Activated CD4-positive, alpha-beta T cell treated with anti-CD3 and anti-CD28 coated beads, Interleukin-2, Interleukin-4, amounts not matched to agents 100 ng/mL and 50 ng/mL, durations not matched to agents 16 hours and 8 hours (primary cell): Measurements from ENCODE around the gene AKR1C4.
A peak's percentile ranks its signal among the peaks of the same experiment; 100 is the strongest.
"Not testable (repeated sequence)": the region's sequence is repeated elsewhere in the genome, so short reads cannot be mapped to it uniquely, and the experiment has no call there.

Source experiments
- DNase-seq: peaks from one replicate; pipeline ENCODE4 v3.0.0-alpha.2; 2020; ENCODE audit warnings: low spot score

The AKR1C4 gene

DNA sequence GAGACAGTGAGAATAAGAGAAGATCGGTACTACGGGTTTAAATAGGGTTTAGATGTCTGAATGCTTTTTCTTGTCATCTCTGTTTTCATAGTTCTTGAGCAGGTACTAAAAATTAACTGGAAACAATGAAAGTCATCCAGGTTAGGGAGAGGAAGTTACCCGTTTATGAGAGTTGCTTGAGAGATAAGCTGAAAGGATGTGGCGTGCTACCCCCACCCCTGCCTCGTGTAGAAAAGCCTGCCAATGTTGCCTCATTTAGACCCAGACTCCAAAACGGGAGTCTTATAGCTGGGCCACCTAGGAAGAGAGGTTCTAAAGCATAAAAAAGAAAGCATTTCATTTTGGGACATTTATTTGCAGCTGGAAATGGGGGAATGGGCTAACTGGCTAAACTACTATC lies 10.2 kb downstream of the AKR1C4 start:
- DNase-seq: no peak

DNA sequence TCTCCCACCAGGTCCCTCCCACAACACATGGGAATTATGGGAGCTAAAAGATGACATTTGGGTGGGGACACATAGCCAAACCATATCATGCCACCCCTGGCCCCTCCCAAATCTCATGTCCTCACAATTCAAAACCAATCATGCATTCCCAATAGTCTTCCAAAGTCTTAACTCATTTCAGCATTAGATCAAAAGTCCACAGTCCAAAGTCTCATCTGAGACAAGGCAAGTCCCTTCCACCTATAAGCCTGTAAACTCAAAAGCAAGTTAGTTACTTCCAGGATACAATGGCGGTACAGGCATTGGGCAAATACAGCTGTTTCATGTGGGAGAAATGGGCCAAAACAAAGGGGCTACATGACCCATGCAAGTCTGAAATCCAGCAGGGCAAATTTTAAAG lies 13.1 kb downstream of the AKR1C4 start:
- not testable (repeated sequence) for DNase-seq

DNA sequence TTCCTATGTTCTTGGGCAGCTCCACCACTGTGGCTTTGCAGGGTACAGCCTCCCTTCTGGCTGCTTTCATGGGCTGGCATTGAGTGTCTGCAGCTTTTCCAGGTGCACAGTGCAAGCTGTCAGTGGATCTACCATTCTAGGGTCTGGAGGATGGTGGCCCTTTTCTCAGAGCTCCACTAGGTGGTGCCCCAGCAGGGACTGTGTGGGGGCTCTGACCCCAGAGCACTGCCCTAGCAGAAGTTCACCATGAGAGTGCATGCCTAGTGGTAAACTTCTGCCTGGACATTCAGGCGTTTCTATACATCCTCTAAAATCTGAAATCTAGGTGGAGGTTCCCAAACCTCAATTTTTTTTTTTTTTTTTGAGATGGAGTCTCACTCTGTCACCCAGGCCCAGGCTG lies 13.6 kb downstream of the AKR1C4 start:
- peak; percentile 5 for DNase-seq

DNA sequence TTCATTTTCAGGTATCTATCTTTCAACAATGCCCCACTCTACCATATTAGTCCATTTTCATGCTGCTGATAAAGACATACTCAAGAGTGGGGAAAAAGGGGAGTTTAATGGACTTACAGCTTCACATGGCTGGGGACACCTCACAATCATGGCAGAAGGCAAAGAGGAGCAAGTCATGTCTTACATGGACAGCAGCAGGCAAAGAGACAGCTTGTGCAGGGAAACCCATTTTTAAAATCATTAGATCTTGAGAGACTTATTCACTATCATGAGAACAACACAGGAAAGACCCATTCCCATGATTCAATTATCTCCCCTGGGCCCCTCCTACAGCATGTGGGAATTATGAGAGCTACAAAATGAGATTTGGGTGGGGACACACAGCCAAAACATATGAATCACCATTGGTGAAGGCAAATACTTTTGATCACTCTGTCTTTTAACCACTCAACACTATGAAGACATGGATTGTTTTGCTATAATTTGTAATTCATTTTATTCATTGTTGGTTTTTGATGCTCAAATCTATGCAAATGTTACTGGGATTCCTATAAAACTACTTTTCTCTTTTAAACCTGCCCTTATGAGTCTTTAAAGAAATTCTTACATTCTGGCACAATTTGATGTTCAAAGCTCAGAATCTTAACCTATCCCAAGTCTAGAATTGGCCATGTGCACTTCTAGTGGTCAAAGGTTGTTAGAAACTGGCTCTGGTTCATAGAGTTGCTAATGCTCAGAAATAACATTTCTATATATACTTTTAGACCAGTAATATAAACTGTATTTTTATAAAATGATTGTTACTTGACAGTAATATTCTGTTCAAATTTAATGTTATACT lies 15.3 kb downstream of the AKR1C4 start:
- DNase-seq: no peak

DNA sequence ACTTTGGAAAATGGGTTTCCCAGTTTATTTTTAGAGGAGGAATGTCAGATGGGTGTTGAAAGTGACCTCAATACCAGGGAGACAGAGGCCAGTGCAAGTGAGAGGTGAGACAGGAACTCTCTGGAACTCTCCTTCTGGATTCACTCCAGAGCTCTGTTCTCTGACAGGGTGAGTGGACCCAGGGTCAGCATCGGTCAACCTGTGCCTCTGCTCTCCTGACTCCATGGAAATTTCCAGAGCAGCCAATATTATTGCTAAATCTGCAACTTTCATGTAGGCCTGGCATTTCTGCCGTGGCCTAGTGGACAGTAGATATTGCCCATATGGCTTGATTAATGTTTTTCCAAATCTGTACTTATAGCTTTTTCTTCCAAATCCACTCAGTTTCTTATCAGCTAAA lies 20.2 kb downstream of the AKR1C4 start:
- DNase-seq: no peak

DNA sequence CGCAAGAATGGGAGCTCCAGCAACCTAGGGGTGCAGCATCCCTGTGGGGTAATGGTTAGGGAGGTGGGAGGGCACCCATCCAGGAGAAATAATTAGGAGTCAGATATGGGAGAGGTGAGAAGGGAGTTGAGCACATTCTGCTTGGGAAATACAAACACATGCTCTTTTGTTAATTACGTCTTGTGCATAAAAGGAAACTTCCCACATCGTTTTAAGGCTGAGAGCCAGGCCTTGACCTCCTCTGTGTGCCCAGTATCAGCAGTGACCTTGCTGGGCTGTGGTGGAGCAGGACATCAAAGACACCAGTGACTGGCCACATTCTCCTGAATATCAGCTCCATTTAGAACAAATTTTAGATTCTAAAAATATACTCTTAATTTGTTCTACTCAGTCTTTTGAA lies 22.6 kb downstream of the AKR1C4 start:
- no peak for DNase-seq

DNA sequence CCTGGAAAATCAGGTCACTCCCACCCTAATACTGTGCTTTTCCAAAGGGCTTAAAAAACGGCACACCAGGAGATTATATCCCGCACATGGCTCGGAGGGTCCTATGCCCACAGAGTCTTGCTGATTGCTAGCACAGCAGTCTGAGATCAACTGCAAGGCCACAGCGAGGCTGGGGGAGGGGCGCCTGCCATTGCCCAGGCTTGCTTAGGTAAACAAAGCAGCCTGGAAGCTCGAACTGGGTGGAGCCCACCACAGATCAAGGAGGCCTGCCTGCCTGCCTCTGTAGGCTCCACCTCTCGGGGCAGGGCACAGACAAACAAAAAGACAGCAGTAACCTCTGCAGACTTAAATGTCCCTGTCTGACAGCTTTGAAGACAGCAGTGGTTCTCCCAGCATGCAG lies 26.3 kb downstream of the AKR1C4 start:
- DNase-seq: not testable (repeated sequence)

DNA sequence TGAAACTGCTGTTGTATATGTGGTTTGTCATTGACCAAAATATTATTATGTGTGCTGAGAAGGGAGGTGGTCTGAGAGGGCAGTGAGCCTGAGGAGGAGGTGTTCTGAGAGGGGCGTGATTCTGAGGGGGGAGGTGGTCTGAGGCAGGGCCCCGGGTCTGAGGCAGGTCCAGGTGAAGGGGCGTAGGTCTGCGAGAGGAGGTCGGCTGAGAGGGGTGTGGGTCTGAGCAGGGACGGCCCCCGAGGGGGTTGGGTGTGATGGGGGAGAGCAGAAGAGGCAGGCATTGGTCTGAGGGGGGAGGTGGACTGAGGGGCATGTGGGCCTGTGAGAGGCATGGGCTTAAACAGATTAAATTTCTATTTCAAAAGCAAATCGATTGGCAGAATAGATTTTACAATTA lies 32.4 kb downstream of the AKR1C4 start:
- DNase-seq: no peak

DNA sequence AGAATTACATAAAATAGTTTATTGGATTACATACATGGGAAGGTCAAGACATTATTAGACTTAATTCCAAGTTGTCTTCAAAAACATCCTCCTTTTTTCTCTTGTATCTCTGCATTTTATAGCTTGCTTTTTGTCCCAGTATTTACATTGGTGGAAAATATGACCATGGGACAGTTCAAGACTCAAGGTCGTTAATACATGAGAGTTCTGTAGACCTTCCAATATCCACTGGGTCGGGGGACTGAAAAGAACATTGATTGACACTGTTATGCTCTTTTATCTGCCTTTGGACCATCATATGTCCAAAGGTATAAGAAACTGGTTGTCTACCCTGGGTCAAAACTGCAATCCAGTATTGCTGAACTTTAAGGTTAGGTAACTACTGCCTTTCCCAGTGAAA lies 36.7 kb downstream of the AKR1C4 start:
- DNase-seq: no peak

DNA sequence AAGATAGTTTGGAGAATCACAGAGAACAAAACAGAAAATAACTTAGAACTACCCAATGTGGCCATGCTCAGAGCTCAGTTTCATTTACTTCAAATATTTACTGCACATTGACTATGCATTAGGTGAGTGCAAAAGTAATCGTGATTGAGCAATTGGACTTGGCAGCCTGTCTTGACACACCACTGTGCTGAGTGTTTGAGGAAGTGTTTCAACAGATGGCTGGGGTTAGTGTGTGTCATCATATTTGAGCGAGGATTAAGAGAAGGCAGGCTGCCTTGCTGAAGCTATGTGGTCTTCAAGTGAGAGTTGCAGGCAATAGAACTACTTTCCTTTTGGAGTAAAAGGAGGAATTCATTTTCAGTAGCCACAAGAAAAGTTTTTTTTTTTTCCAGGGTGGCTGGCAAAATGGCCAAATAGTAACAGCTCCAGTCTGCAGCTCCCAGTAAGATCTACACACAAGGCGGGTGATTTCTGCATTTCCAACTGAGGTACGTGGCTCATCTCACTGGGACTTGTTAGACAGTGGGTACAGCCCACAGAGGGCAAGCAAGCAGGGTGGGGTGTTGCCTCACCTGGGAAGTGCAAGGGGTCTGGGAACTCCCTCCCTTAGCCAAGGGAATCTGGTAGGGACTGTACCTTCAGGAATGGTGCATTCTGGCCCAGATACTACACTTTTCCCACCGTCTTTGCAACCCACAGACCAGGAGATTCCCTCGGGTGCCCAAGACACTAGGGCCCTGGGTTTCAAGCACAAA lies 37.6 kb downstream of the AKR1C4 start:
- no peak for DNase-seq

DNA sequence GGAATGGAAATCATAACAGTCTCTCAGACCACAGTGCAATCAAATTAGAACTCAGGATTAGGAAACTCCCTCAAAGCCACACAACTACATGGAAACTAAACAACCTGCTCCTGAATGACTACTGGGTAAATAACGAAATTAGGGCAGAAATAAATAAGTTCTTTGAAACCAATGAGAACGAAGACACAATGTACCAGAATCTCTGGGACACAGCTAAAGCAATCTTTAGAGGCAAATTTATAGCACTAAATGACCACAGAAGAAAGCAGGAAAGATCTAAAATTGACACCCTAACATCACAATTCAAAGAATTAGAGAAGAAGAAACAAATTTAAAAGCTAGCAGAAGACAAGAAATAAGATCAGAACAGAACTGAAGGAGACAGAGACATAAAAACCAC lies 40.9 kb downstream of the AKR1C4 start:
- not testable (repeated sequence) for DNase-seq

DNA sequence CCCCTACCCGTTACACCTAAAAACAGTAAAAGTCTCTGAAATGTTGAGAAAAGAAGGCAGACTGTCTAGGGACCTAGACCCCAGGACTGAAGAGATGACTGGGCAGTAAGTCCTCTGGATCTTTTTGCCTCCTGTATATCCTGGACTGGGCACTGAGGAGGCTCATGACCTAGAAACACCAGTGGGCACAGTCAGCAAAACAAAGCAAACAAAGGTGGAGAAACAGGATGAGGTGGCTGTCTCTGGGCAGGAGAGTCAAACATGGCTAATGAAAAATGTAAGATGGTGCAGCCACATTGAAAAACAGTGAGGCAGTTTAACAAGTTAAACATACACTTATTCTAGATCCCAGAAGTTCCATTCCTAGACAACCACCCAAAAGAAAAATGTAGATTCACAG lies 45.9 kb downstream of the AKR1C4 start:
- no peak for DNase-seq

DNA sequence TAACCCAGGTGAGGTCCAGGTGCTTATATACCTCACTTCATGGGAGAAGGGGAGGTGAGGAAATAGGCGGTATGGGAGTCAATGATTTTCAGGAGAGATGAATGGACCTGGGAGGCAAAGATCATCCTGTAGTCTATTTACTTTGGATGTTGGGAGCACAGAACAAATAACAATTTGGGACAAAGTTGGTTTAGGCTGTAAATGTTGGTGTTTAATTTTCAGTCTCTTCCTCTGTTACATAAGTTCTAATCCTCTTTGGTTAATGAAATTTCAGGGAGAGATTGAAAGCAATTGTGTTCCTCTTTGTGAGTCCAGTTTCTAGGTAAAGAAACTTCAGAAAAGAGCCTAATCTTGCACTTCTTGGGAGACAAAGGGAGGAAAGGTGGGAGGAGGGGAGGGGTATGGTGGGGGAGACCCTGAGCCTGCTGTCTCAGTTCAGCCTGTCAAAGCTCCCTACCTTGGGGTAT lies 46.9 kb downstream of the AKR1C4 start:
- DNase-seq: no peak

DNA sequence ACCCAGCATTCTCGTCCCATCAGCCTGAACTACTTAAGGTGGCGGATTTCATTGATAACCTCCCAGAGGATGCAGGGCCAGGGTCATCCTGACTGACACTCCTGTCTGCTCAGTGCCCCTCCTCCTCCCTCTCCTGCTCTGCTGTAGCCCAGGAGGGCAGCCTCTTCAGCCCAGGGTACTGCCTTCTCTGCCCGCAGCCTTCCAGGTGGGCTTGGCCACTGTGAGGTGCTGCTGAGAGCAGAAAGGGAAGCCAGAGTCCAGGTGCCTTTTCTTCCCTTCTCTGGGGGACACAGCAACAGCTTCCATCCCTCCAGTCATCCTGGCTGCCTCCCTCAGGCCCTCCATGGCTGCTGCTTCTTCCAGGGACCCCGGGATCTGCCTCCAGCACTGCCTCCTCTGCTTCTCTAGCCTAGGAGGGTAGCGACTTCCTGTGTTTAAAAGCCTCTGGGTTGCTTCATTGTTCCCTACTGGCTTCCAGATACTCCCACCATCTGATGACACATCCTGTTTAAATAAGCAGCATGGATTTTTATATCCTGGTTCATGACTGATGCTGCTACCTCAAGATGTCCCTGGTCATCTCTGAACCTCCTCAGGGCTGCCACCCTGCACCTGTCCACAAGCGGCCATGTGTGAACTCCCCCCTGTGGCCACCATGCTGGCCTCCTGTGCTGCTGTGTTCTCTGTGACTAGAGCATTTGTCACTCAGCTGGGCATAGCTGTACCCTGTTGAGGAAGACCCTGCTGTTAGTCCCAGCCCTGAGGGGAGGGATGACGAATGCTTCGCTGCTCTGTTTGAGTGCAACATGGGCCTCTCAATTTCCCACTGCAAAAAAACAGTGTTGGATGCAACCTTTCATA lies 55.8 kb downstream of the AKR1C4 start:
- DNase-seq: no peak

DNA sequence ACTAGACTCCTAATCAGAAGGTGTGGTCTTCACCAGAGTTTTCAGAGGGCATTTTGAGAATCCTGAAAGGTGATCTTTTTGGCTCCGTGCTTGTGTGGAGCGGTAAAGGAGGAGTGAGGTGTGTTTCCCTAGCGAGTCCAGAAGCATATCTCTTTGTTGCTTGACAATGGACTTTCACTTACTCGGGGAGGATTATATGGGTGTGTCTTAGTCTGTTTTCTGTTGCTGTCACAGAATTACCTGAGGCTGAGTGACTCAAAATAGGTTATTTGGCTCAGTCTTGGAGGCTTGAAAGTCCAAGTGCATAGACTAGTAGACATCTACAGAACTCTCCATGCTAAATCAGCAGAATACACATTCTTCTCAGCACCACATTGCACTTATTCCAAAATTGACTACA lies 57.9 kb downstream of the AKR1C4 start:
- no peak for DNase-seq

DNA sequence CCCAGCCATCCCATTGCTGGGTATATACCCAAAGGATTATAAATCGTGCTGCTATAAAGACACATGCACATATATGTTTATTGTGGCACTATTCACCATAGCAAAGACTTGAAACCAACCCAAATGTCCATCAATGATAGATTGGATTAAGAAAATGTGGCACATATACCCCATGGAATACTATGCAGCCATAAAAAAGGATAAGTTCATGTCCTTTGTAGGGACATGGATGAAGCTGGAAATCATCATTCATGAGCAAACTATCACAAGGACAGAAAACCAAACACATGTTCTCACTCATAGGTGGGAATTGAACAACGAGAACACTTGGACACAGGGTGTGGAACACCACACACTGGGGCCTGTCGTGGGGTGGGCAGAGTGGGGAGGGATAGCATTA lies 61.1 kb downstream of the AKR1C4 start:
- not testable (repeated sequence) for DNase-seq

DNA sequence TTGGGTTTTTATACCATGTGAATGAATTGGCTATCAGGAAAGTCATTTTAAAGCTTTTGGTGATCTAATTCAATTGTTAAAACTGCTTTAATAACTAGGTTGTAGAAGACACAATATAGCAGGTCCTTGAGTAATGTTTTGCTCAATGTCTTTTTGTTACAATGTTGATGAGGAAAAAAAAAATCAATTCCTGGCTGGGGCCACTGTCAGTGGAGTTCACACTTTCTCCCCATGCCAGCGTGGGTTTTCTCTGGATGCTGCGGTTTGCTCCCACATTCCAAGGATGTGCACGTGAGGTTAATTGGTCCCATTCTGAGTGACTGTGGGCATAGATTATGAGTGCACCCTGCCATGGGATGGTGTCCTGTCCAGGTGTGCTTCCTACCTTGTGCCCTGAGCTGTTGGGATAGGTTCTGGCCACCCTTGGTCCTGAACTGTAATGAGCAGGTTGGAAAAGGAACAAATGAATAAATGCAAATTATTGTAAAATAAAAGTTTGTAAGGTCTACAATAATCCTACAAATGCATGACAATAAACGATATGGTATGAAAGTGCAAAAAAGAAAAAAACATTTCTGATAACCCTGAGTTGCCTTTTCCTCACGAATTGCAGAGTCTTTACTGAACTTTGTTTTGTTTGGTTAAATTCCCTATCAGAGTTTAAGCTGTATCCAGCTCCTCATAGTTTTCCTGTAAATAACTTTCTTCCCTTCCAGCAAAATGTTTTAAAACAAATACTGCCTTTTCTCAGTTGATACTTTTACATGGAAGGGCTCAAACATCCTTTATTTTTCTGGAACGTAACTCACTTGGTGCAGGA lies 62.7 kb downstream of the AKR1C4 start:
- no peak for DNase-seq

DNA sequence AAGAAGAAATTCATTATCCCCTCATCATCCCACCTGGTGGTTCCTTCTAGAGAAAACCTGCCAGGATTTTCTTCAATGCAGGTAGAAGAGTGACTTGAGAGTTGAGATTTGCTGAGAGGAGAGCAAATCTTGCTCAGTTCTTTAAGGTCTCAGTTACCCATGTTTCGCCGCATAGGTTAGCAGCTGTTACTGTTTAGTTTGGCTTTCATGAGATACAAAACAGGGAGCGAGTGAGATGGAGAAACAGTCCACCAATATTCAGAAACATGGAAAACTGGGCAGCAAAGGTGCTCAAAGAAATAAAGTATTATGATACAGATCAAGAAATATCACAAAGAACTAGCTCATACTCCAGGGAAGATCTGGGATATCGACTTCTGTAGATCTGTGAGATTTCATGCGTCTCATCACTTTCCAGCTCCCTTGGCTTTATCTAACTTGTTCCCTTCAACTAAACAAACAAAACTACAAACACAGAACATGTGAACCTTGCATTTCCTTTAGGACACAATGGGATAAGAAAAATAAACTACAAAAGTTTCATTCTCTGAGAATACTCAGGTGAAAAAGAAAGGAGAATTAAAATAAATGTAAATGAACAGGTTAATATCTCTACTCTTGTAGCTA lies 63.4 kb downstream of the AKR1C4 start:
- DNase-seq: no peak

DNA sequence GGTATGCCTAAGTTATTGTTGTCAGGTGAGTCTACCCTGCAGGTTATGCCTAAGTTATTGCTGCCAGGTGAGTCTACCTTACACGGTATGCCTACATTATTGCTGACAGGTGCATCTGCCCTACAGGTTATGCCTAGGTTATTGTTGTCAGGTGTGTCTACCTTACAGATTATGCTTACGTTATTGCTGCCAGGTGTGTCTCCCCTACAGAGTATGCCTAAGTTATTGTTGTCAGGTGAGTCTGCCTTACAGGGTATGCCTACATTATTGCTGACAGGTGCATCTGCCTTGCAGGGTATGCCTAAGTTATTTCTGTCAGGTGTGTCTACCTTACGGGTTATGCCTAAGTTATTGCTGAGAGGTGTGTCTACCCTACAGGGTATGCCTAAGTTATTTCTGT lies 64.2 kb downstream of the AKR1C4 start:
- DNase-seq: no peak

DNA sequence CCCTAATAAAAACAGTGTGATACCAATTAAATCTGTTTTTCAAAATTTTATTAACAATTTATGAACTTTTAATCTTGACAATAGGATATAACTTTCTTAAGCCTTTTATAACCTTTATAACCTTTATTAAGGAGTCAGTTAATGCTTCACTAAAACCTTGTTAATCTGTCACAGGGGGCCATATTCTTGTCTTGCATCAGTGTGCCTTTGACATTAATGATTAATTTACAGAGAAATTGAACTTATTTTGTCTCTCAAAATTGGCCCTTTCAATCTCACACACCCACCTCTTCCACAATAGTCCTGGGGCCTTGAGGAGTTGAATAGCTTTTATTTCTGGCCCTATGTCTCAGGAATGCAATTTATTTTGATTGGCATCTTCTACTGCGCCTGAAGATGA lies 68.5 kb downstream of the AKR1C4 start:
- DNase-seq: no peak

DNA sequence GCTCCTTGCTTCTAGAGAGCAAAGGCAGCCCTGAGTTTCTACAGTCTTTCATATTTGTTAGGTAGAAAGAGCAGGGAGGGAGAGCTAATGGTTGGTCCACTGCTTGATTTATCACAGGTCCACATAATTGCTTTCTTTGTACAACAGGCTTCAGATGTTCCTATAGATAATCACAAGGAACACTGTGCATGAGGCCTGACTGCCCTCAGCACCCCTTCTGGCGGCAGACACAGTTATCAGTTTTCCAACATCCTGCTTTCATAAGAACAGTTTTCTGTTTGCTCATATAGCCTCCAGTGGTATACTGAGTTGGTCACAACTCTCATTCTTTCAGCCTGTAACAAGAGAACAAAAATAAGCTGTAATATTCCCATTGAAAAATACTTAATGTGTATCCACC lies 69.7 kb downstream of the AKR1C4 start:
- no peak for DNase-seq
